A549 treated with Hydrocortisone at 1 μM for 4 hours (cell line): ENCODE measurements around the gene TYW5. TPM values are rescaled to one million over a fixed set of nuclear protein-coding genes. Genes with fewer than 3 reads are reported as not detected.

ENCODE experiments used
- total RNA-seq: library from RNA; stranded (reverse); fragments of 200-300 nt; extraction: Qiagen RNA extraction; gene quantifications from 5 replicates; pipeline ENCODE4 v1.2.3, GENCODE V29; 2022

The TYW5 gene
- 6.6 to 8.3 TPM (median 6.8 TPM) in 5 replicates for total RNA-seq

GRCh38 chr2:199955339-199956061, at the start of gene TYW5, which contains the start of gene MAIP1:
TSS of gene TYW5 (minus strand) at chr2:199955491. CDS start at chr2:199955470, 21 bp downstream.
TSS of gene MAIP1 (plus strand) at chr2:199955582. CDS start at chr2:199955799, 217 bp downstream.

GRCh38 chr2:199911052-199911876, 44.0 kb downstream of the TYW5 start, which contains the start of gene C2orf69:
TSS of gene C2orf69 (plus strand) at chr2:199911293. CDS start at chr2:199911439, 146 bp downstream.

Other genes starting within 250 kb of the TYW5 start
- gene FTCDNL1, start 104.3 kb downstream of the TYW5 start, total RNA-seq = 2.5 to 3.8 TPM (median 3.1 TPM) in 5 replicates
- gene C2orf69, start 44.2 kb downstream of the TYW5 start, total RNA-seq = 6.3 to 9.0 TPM (median 7.3 TPM) in 5 replicates
- gene MAIP1, start 91 bp upstream of the TYW5 start, total RNA-seq = 35.0 to 39.6 TPM (median 36.7 TPM) in 5 replicates